AG09319 (cell line): ENCODE measurements around the gene MYO18A.
"Not testable (repeated sequence)": the region's sequence is repeated elsewhere in the genome, so short reads cannot be mapped to it uniquely, and the experiment has no call there.

Source experiments
- DNase-seq: peaks from one replicate; pipeline ENCODE4 v3.0.0-alpha.2; 2010; ENCODE audit warnings: low read depth; ENCODE audit errors: extremely low read depth
- CTCF ChIP-seq: IDR thresholded peaks from 2 replicates; pipeline ENCODE4 v1.5.1; 2011; ENCODE audit warnings: low read depth, mild to moderate bottlenecking, inconsistent platforms, low read length, moderate library complexity

The MYO18A gene

GRCh38 chr17:29149431-29150064 lies 30.6 kb downstream of the MYO18A start:
- no peak for DNase-seq
- TF ChIP-seq CTCF: no peak

- peak; percentile 79 for DNase-seq
- TF ChIP-seq CTCF: peak; percentile 86
These were observed 31.3 kb downstream of the MYO18A start for GRCh38 chr17:29148790-29149430.

GRCh38 chr17:29148257-29148789 lies 31.9 kb downstream of the MYO18A start:
- no peak for DNase-seq
- no peak for TF ChIP-seq CTCF

GRCh38 chr17:29147682-29148081 lies 32.5 kb downstream of the MYO18A start:
- no peak for DNase-seq
- TF ChIP-seq CTCF: no peak

- DNase-seq: not testable (repeated sequence)
These were observed 33.0 kb downstream of the MYO18A start for GRCh38 chr17:29147228-29147627.

- DNase-seq: no peak
- TF ChIP-seq CTCF: no peak
These were observed 33.7 kb downstream of the MYO18A start for GRCh38 chr17:29146369-29146972.

- peak; percentile 72 for TF ChIP-seq CTCF
- no peak for DNase-seq
These were observed 34.7 kb downstream of the MYO18A start for GRCh38 chr17:29145289-29146073.
